ENCODE data around the gene OR2T3. TPM values are rescaled to one million over a fixed set of nuclear protein-coding genes. Genes with fewer than 3 reads are reported as not detected.
"Not testable (repeated sequence)": the region's sequence is repeated elsewhere in the genome, so short reads cannot be mapped to it uniquely, and the experiment has no call there.

OR2T3 gene
- total RNA-seq, 1 donor from 2014 or later = not detected

- DNase-seq = not testable (repeated sequence)
Measured at GRCh38 chr1:248472111-248472510, 1.0 kb upstream of the OR2T3 start.

- not testable (repeated sequence) for DNase-seq
Measured at GRCh38 chr1:248475660-248476059, 2.5 kb downstream of the OR2T3 start.

GRCh38 chr1:248481686-248482579 is 8.8 kb downstream of the OR2T3 start:
- not testable (repeated sequence) for DNase-seq

- not testable (repeated sequence) for DNase-seq
Measured at GRCh38 chr1:248488289-248488688, 15.1 kb downstream of the OR2T3 start, which contains the start of gene OR2T5. Gene OR2T5, plus strand, starts transcription at chr1:248488589. Its CDS starts 0 bp downstream, at chr1:248488589.

- not testable (repeated sequence) for DNase-seq
Measured at GRCh38 chr1:248496661-248497060, 23.5 kb downstream of the OR2T3 start.

DNA sequence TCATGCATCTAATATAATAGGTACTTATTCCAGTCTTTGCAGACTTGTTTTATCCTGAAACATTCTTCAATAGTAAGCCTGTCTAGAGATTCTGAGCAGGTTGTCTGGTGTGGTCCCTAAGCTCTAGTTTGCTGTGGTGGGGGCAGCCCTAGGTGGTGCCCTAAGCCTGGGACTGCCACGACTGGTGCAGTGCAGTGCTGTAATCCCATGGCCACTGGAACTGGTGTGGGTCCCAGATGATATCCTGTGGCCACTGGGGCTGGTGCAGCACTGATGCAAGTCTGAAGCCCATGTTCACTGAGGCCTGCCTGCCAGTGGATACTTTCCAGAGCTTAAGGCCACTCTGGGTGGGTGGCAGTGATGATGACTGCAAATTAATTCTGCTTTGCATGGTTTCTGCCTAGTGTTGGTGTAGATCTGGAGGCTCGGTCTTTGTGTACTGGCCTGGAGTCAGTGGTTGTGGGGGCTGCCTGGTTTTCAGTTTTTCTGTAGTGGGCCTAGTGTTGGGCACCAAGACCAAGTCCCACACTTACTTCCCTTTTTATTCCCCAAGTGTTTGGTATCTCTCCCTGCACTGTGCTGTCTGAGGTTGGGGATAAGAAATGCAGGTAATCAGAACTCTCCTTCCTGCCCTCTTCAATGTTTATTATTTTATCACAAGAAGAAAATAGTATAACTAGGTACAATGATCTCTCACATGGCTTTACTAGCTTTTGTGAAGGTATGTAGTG is 27.3 kb downstream of the OR2T3 start:
- DNase-seq = not testable (repeated sequence)

- DNase-seq = not testable (repeated sequence)
Measured at GRCh38 chr1:248507773-248508172, 34.6 kb downstream of the OR2T3 start, which contains the start of gene OR2G6. Gene OR2G6, plus strand, starts transcription at chr1:248508073. Its CDS starts 13,574 bp downstream, at chr1:248521647.

DNA sequence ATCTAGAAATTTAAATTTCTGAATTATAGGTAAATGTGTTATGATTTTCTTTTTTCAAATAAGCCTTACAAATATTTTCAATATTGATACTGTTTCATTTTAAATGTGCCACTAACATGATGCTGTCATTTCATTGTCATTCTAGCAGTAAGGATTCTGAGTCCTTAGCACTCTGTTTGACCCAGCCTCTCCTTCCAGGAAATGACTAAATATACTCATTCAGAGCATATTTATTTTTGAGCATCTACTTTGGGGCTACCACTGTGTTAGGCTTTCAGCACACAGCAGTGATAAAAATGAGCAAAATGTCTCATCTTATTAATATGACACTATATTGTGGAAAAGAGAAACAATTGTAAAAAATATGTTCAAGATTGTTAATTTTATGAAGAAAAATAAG is 37.1 kb downstream of the OR2T3 start:
- not testable (repeated sequence) for DNase-seq

GRCh38 chr1:248521856-248522255 is 48.7 kb downstream of the OR2T3 start:
- DNase-seq = no peak

Other genes with a start within 250 kb of the OR2T3 start
- not detected for gene OR2M4, start 241.9 kb upstream of the OR2T3 start, total RNA-seq
- not detected for gene OR2T33, start 195.4 kb upstream of the OR2T3 start, total RNA-seq
- not detected for gene OR2T12, start 169.9 kb upstream of the OR2T3 start, total RNA-seq
- not detected for gene OR2M7, start 148.8 kb upstream of the OR2T3 start, total RNA-seq
- gene OR14C36, start 124.6 kb upstream of the OR2T3 start, total RNA-seq = not detected
- not detected for gene OR2T4, start 111.7 kb upstream of the OR2T3 start, total RNA-seq
- gene OR2T6, start 97.6 kb upstream of the OR2T3 start, total RNA-seq = not detected
- not detected for gene OR2T1, start 70.3 kb upstream of the OR2T3 start, total RNA-seq
- not detected for gene OR2T2, start 27.7 kb upstream of the OR2T3 start, total RNA-seq
- gene OR2T5, start 15.2 kb downstream of the OR2T3 start, total RNA-seq = not detected
- gene OR2G6, start 34.7 kb downstream of the OR2T3 start, total RNA-seq = not detected
- not detected for gene OR2T29, start 89.4 kb downstream of the OR2T3 start, total RNA-seq
- not detected for gene OR2T34, start 101.4 kb downstream of the OR2T3 start, total RNA-seq
- not detected for gene OR2T10, start 124.3 kb downstream of the OR2T3 start, total RNA-seq
- not detected for gene OR2T11, start 161.7 kb downstream of the OR2T3 start, total RNA-seq
- gene OR2T35, start 171.9 kb downstream of the OR2T3 start, total RNA-seq = not detected
- gene OR2T27, start 182.2 kb downstream of the OR2T3 start, total RNA-seq = not detected
- gene OR14I1, start 229.4 kb downstream of the OR2T3 start, total RNA-seq = not detected